HS-5 (cell line): ENCODE measurements around the gene AARS1.
"Not testable (repeated sequence)": the region's sequence is repeated elsewhere in the genome, so short reads cannot be mapped to it uniquely, and the experiment has no call there.

ENCODE experiments used
- DNase-seq: peaks from one replicate; pipeline ENCODE4 v3.0.0-alpha.2; 2012; ENCODE audit warnings: low read depth

The AARS1 gene

GRCh38 chr16:70289229-70290094 is at the start of gene AARS1:
Gene AARS1, minus strand, starts transcription at chr16:70289506. Its CDS starts 6,743 bp downstream, at chr16:70282763.
- DNase-seq: peak; percentile 99

GRCh38 chr16:70337814-70338213 is 48.5 kb upstream of the AARS1 start:
- DNase-seq: no peak

- DNase-seq: not testable (repeated sequence)
These were observed 43.4 kb upstream of the AARS1 start for GRCh38 chr16:70332728-70333127.

GRCh38 chr16:70331588-70332358 is 42.5 kb upstream of the AARS1 start:
- DNase-seq: no peak

GRCh38 chr16:70331091-70331490 is 41.8 kb upstream of the AARS1 start:
- DNase-seq: no peak

- no peak for DNase-seq
These were observed 35.9 kb upstream of the AARS1 start for GRCh38 chr16:70324998-70325747.

GRCh38 chr16:70320121-70320520 is 30.8 kb upstream of the AARS1 start:
- no peak for DNase-seq

- not testable (repeated sequence) for DNase-seq
These were observed 18.4 kb upstream of the AARS1 start for GRCh38 chr16:70307726-70308125.

GRCh38 chr16:70306880-70307279 is 17.6 kb upstream of the AARS1 start:
- DNase-seq: no peak

GRCh38 chr16:70304892-70305448 is 15.7 kb upstream of the AARS1 start:
- DNase-seq: no peak

GRCh38 chr16:70302745-70303144 is 13.4 kb upstream of the AARS1 start:
- DNase-seq: no peak

- no peak for DNase-seq
These were observed 11.8 kb upstream of the AARS1 start for GRCh38 chr16:70301121-70301520.

GRCh38 chr16:70298988-70299938 is 10.0 kb upstream of the AARS1 start, which contains the start of gene DDX19B:
Gene DDX19B, plus strand, starts transcription at chr16:70299186. Its CDS starts 112 bp downstream, at chr16:70299298.
- DNase-seq: peak; percentile 32

GRCh38 chr16:70295634-70296033 is 6.3 kb upstream of the AARS1 start:
- DNase-seq: no peak

GRCh38 chr16:70294385-70295025 is 5.2 kb upstream of the AARS1 start:
- DNase-seq: no peak

- not testable (repeated sequence) for DNase-seq
These were observed 2.8 kb upstream of the AARS1 start for GRCh38 chr16:70292148-70292547.

- DNase-seq: no peak
These were observed 1.7 kb upstream of the AARS1 start for GRCh38 chr16:70290949-70291519.

- not testable (repeated sequence) for DNase-seq
These were observed 1.9 kb downstream of the AARS1 start for GRCh38 chr16:70287304-70287971.

- no peak for DNase-seq
These were observed 12.9 kb downstream of the AARS1 start for GRCh38 chr16:70276392-70276791.
